ENCODE measurements around the gene SORL1. TPM values are rescaled to one million over a fixed set of nuclear protein-coding genes. Genes with fewer than 3 reads are reported as not detected.

Gene SORL1
- total RNA-seq, 1 donor from 2014 or later, result 13.8 TPM

DNA sequence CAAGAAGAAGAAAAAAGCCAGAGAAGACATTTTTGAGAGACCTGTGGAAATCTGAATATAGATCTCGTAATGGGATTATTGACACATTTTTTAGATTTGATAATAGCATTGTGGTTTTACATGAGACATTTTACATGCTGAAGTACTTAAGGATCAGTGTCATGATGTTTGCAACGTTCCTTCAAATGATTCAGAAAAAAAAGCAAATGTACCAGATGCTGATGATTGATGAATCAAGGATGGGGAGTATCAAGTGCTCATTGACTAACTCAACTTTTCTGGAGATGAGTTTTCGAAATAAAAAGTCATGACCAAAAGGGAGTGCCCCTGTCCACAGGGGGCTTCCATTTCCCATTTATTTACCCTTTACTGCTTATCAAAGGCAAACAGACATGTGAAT is 207.7 kb downstream of the SORL1 start:
- peaks cover 2% of the 10 kb centered on the region for H3K36me3 Mint-ChIP-seq (ENCODE audit: low read depth)
- DNase-seq (ENCODE audit: low read depth, low spot score), result no peak
- H3K27me3 Mint-ChIP-seq (ENCODE audit: low read depth), result peaks cover 2% of the 10 kb centered on the region
- H3K27ac Mint-ChIP-seq (ENCODE audit: unreplicated experiment), result no peak overlapping the region
- no peak overlapping the region for H3K4me3 Mint-ChIP-seq
- peaks cover 5% of the 10 kb centered on the region for H3K9me3 Mint-ChIP-seq
- TF ChIP-seq, protein P1, sequence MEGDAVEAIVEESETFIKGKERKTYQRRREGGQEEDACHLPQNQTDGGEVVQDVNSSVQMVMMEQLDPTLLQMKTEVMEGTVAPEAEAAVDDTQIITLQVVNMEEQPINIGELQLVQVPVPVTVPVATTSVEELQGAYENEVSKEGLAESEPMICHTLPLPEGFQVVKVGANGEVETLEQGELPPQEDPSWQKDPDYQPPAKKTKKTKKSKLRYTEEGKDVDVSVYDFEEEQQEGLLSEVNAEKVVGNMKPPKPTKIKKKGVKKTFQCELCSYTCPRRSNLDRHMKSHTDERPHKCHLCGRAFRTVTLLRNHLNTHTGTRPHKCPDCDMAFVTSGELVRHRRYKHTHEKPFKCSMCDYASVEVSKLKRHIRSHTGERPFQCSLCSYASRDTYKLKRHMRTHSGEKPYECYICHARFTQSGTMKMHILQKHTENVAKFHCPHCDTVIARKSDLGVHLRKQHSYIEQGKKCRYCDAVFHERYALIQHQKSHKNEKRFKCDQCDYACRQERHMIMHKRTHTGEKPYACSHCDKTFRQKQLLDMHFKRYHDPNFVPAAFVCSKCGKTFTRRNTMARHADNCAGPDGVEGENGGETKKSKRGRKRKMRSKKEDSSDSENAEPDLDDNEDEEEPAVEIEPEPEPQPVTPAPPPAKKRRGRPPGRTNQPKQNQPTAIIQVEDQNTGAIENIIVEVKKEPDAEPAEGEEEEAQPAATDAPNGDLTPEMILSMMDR (conservative IDR thresholded peaks at IDR 0.05), result no peak
- H3K4me1 Mint-ChIP-seq, result peaks cover 22% of the 10 kb centered on the region

- no peak overlapping the region for H3K27ac Mint-ChIP-seq (ENCODE audit: unreplicated experiment)
- no peak overlapping the region for H3K4me3 Mint-ChIP-seq
- H3K36me3 Mint-ChIP-seq (ENCODE audit: low read depth), result peaks cover 4% of the 10 kb centered on the region
- DNase-seq (ENCODE audit: low read depth, low spot score), result no peak
- peaks cover 6% of the 10 kb centered on the region for H3K4me1 Mint-ChIP-seq
- TF ChIP-seq, protein P1 (conservative IDR thresholded peaks at IDR 0.05), result no peak
- H3K27me3 Mint-ChIP-seq (ENCODE audit: low read depth), result peaks cover 2% of the 10 kb centered on the region
- H3K9me3 Mint-ChIP-seq, result peaks cover 5% of the 10 kb centered on the region
These were observed 209.9 kb downstream of the SORL1 start for GRCh38 chr11:121661880-121662486.

GRCh38 chr11:121664144-121664543 is 212.0 kb downstream of the SORL1 start:
- peaks cover 4% of the 10 kb centered on the region for H3K36me3 Mint-ChIP-seq (ENCODE audit: low read depth)
- no peak for DNase-seq (ENCODE audit: low read depth, low spot score)
- H3K27me3 Mint-ChIP-seq (ENCODE audit: low read depth), result peaks cover 2% of the 10 kb centered on the region
- H3K4me1 Mint-ChIP-seq, result peaks cover 10% of the 10 kb centered on the region
- no peak overlapping the region for H3K4me3 Mint-ChIP-seq
- H3K9me3 Mint-ChIP-seq, result peaks cover 9% of the 10 kb centered on the region
- TF ChIP-seq, protein P1 (conservative IDR thresholded peaks at IDR 0.05), result no peak
- no peak overlapping the region for H3K27ac Mint-ChIP-seq (ENCODE audit: unreplicated experiment)

DNA sequence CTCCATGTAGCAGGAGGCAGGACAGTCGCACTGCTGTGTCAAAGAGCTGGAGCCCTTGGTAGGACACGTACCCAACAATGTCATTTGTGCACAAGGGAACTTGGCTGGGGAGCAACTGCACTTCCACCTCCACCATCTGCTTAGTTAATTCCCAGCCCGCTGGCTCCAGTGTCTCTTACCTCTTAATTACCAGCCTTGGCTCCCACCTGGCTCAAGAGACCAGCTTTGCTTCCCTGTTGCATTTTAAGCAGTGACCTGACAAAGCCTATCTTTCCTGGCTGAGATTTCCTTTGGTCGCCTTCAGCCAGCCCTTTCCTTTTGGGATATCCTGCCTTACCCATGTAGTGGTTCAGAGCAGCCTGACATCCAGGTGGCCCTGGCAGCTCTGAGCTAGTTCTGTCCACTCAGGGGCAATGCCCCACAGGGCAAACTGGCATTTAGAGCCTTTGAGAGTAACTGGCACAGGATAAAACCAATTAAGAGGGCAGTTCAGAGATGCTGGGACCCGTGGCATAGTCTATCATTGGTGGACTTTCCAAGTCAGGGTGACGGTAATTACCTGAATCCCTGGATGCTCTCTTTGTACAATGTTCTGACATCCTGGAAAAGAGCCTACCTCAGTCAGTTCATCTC is 213.2 kb downstream of the SORL1 start:
- TF ChIP-seq, protein P1 (conservative IDR thresholded peaks at IDR 0.05), result no peak
- peaks cover 2% of the 10 kb centered on the region for H3K27me3 Mint-ChIP-seq (ENCODE audit: low read depth)
- no peak overlapping the region for H3K27ac Mint-ChIP-seq (ENCODE audit: unreplicated experiment)
- H3K9me3 Mint-ChIP-seq, result peaks cover 6% of the 10 kb centered on the region
- no peak overlapping the region for H3K4me3 Mint-ChIP-seq
- H3K36me3 Mint-ChIP-seq (ENCODE audit: low read depth), result peaks cover 4% of the 10 kb centered on the region
- H3K4me1 Mint-ChIP-seq, result peaks cover 21% of the 10 kb centered on the region
- no peak for DNase-seq (ENCODE audit: low read depth, low spot score)

DNA sequence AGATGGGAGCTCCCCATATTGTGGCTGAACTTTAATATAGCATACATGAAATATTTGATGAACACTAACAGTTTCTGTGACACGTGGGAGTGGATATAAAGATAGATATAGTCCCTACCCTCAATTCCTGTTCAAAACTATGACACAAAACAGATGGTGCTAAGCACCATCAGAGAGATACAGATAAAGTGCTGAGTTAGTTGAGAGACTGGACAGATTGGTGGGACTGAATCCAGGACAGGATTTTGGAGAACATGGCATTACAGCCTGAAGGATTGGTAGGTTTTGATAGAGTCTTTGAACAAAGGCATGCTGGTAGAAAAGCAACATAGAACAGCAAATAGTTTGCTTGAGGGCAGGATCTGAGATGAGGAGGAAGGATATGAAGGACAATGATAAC is 215.7 kb downstream of the SORL1 start:
- H3K27me3 Mint-ChIP-seq (ENCODE audit: low read depth), result peaks cover 2% of the 10 kb centered on the region
- H3K9me3 Mint-ChIP-seq, result peaks cover 6% of the 10 kb centered on the region
- H3K27ac Mint-ChIP-seq (ENCODE audit: unreplicated experiment), result no peak overlapping the region
- DNase-seq (ENCODE audit: low read depth, low spot score), result no peak
- no peak overlapping the region for H3K4me3 Mint-ChIP-seq
- TF ChIP-seq, protein P1 (conservative IDR thresholded peaks at IDR 0.05), result no peak
- H3K36me3 Mint-ChIP-seq (ENCODE audit: low read depth), result peaks cover 2% of the 10 kb centered on the region
- peaks cover 36% of the 10 kb centered on the region for H3K4me1 Mint-ChIP-seq

All from neural crest cell (in vitro differentiated cells).